GM19455 (cell line): ENCODE results near the gene PPP1R3A.
"Not testable (repeated sequence)": the region's sequence is repeated elsewhere in the genome, so short reads cannot be mapped to it uniquely, and the experiment has no call there.

Experiments used
- ATAC-seq: cut with Tn5 transposase; IDR thresholded peaks from one replicate; pipeline ENCODE4 v1.9.1; 2021; ENCODE audit not compliant: unreplicated experiment

PPP1R3A gene

GRCh38 chr7:113918946-113919345, at the start of gene PPP1R3A:
TSS of gene PPP1R3A (minus strand) at chr7:113919009. CDS start at chr7:113918996, 13 bp downstream.
- ATAC-seq: no peak

GRCh38 chr7:113963356-113963755, 44.5 kb upstream of the PPP1R3A start:
- no peak for ATAC-seq

- no peak for ATAC-seq
Measured at GRCh38 chr7:113959910-113960309, 41.1 kb upstream of the PPP1R3A start.

GRCh38 chr7:113955157-113955556, 36.3 kb upstream of the PPP1R3A start:
- ATAC-seq: no peak

- ATAC-seq: no peak
Measured at GRCh38 chr7:113953553-113953952, 34.7 kb upstream of the PPP1R3A start.

- no peak for ATAC-seq
Measured at GRCh38 chr7:113945018-113945938, 26.5 kb upstream of the PPP1R3A start.

- no peak for ATAC-seq
Measured at GRCh38 chr7:113936982-113937381, 18.2 kb upstream of the PPP1R3A start.

- no peak for ATAC-seq
Measured at GRCh38 chr7:113936535-113936934, 17.7 kb upstream of the PPP1R3A start.

- ATAC-seq: not testable (repeated sequence)
Measured at GRCh38 chr7:113929389-113929788, 10.6 kb upstream of the PPP1R3A start.

- ATAC-seq: no peak
Measured at GRCh38 chr7:113928112-113928511, 9.3 kb upstream of the PPP1R3A start.

- no peak for ATAC-seq
Measured at GRCh38 chr7:113922049-113922448, 3.2 kb upstream of the PPP1R3A start.

GRCh38 chr7:113921363-113921762, 2.6 kb upstream of the PPP1R3A start:
- ATAC-seq: no peak

GRCh38 chr7:113917840-113918239, 969 bp downstream of the PPP1R3A start:
- no peak for ATAC-seq

- ATAC-seq: no peak
Measured at GRCh38 chr7:113915956-113916355, 2.9 kb downstream of the PPP1R3A start.

GRCh38 chr7:113912876-113913275, 5.9 kb downstream of the PPP1R3A start:
- ATAC-seq: no peak

GRCh38 chr7:113907617-113908016, 11.2 kb downstream of the PPP1R3A start:
- ATAC-seq: no peak

GRCh38 chr7:113904521-113904920, 14.3 kb downstream of the PPP1R3A start:
- ATAC-seq: no peak

- no peak for ATAC-seq
Measured at GRCh38 chr7:113892818-113893217, 26.0 kb downstream of the PPP1R3A start.

- no peak for ATAC-seq
Measured at GRCh38 chr7:113891828-113892227, 27.0 kb downstream of the PPP1R3A start.

GRCh38 chr7:113891031-113891350, 27.8 kb downstream of the PPP1R3A start:
- no peak for ATAC-seq

GRCh38 chr7:113890331-113891030, 28.3 kb downstream of the PPP1R3A start:
- no peak for ATAC-seq

GRCh38 chr7:113883096-113883495, 35.7 kb downstream of the PPP1R3A start:
- ATAC-seq: no peak
